HG03439 (cell line): Measurements from ENCODE around the gene JPH2.
"Not testable (repeated sequence)": the region's sequence is repeated elsewhere in the genome, so short reads cannot be mapped to it uniquely, and the experiment has no call there.

Experiments used
- ATAC-seq: cut with Tn5 transposase; IDR thresholded peaks from one replicate; pipeline ENCODE4 v1.9.1; 2021; ENCODE audit warnings: mild to moderate bottlenecking, moderate library complexity; ENCODE audit not compliant: unreplicated experiment

Gene JPH2

DNA sequence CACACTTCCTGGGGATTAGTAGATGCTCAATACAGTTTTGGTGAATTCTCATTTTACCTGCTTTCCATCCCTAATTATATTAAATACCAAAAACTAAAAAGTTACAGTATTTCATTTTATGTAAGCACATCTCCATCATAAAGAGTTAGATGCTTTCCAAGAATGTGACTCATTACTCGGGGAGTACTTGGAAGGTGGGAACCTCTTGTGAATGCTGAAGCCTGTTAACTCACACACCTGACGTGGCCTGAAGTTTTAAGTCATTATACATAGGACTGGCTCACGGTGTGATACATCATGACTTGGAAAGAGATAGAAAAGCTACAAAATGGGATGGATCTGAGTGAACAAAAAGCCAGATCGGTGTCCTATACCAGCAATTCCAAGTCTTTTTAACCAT lies 25.8 kb upstream of the JPH2 start:
- no peak for ATAC-seq

GRCh38 chr20:44211177-44212039 lies 24.4 kb upstream of the JPH2 start:
- ATAC-seq = no peak

DNA sequence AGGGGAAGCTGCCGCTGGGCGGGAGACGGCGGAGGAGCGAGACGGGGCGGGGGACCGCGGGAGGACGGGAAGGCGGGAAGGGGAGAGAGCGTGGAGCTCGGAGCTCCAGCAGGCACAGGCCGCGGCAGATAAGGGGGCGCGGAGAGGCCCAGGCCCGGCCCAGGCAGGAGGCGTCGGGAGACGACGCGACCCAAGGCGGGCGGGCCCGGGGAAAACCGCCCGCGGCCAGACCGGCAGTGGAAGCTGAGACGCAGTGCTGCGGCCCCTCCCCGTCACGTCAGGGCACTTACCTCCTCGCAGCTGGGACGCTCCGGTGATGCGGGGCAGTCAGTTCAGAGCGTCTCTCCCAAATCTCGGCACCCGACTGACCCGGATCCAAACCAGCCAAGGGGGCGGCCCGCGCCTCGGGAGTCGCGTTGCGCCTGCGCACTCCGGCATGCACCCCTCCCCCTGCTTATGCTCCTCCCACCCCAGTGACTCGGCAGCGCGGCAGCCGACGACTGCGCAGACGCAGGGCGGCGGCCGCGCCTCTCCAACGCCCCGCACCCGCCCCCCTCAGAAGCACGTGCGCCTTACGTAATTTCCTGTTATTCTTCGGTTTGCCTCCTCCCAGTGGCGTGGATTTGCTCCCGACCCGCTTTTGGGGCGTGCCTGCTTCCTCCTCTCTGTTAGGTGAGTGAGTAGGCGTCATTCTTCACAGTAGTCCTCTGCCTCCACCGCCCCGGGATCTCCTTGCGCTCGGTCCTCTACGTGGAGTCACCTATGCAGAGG lies 23.6 kb upstream of the JPH2 start, which contains the start of gene OSER1:
OSER1 (minus strand) TSS at position 366 of the 771 bp plus-strand sequence. CDS start 3,814 bp downstream, outside the sequence.
- ATAC-seq = peak; percentile 82

DNA sequence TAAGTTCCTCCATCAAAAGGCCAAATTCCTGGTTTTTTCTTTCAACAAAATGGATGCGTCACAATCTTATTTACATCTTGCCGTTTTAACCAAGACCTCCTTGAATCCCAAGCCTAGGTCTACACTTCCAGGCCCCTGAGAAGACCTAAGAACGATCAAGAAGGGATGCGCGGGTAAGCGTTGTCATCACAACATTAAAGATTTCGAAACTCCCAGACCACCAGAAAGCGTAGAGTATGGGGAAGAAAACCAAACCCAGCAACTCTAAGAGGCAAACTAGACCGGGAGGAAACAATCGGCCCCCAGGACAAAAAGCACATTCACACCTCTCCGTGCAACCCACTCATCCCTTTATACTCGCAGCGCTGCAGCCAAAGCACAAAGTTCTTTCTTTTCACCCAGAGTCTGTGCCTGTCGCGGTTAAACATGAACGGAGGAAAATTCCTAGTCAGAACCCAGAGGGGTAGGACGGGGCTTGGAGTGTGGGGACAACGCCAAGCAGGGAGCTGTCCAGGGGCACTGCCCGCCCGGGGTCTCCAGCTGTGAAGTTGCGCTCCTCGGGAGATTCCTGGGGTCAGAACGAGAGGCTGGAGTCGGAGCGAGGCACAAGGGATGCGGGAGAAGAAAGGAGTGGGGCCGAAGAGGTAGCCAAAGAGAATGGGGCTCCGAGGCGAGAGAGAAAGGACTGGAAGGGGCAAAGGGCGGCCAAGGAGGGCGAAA lies 22.9 kb upstream of the JPH2 start:
- ATAC-seq = no peak

- no peak for ATAC-seq
Observed at GRCh38 chr20:44208770-44209169, 21.8 kb upstream of the JPH2 start.

GRCh38 chr20:44208165-44208564 lies 21.2 kb upstream of the JPH2 start:
- no peak for ATAC-seq

DNA sequence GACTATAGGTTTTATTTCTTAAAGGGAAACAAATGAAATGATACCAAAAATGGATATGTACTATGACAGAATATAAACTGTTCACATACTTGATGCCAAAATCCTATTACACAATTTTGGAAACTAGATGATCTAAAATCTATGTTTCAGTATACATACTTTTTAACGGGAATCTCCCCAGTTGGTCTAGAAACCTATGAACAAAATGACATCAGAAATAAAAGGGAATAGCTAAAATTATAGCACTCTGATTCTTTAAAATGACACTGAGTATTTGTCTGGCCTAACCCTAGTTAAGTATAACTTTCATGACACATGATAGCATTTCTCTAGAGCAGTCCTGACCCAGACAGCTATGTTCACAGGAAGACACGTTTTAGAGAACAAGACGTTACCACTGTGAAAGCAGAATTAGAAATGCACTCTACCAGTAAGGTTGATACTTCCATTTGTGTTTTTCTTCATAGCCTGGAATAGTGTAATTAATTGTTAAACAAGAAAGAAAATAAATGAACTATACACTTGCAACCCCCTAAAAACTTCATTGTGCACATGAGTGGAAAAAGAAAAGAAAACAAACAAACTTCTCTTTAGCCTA lies 20.2 kb upstream of the JPH2 start:
- ATAC-seq = no peak

- ATAC-seq = no peak
Observed at GRCh38 chr20:44206132-44206531, 19.1 kb upstream of the JPH2 start.

GRCh38 chr20:44204832-44205215 lies 17.8 kb upstream of the JPH2 start:
- ATAC-seq = no peak

GRCh38 chr20:44204156-44204831 lies 17.3 kb upstream of the JPH2 start:
- ATAC-seq = no peak

- ATAC-seq = no peak
Observed at GRCh38 chr20:44203161-44203560, 16.2 kb upstream of the JPH2 start.

DNA sequence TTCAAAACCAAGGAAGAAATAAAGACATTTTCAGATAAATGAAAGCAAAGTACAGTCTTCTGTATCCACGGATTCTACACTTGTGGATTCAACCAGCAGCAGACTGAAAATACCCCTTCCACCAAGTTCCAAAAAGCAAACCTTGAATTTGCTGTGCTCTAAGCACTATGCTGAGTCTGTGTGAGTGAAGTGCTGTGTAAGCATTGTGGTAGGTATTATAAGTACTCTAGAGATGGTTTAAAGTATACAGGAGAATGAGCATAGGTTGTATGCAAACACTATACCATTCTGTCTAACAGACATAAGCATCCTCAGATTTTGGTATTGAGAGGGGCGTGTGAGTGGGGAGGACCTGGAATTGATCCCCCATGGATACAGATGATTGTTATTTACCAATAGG lies 14.0 kb upstream of the JPH2 start:
- no peak for ATAC-seq

DNA sequence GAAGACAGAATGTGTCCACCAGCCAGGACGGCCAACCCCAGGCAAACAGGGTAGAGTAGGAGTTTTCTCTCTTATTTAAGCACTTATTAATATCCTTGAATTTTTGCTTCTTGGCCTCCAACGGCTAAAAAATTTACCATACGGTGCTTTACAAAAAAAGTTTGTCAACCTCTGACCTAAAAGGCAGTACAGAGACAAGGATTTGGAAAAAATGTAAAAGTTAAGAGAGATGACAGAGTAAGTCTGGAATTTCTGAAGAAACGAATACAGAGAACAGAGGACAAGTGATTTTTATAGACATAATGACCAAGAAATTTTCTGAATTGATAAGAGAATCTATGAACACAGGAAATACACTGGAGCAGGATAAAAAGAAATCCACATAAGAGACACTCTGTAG lies 13.4 kb upstream of the JPH2 start:
- no peak for ATAC-seq

GRCh38 chr20:44199877-44200276 lies 12.9 kb upstream of the JPH2 start:
- no peak for ATAC-seq

DNA sequence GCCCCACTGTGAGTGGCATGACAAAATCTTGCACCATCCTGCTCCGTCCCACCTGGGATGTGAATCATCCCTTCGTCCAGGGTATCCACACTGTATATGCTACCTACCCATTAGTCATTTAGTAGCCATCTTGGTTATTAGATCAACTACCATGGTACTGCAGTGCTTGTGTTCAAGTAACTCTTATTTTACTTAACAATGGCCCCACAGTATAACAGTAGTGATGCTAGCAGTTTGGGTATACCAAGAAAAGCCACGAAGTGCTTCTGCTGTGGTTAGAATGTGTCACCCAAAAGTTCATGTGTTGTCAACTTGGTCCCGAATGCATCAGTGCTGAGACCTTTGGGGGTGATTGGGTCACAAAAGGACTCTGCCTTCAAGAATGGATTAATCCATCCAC lies 11.9 kb upstream of the JPH2 start:
- no peak for ATAC-seq

- no peak for ATAC-seq
Observed at GRCh38 chr20:44196271-44196670, 9.3 kb upstream of the JPH2 start.

- ATAC-seq = no peak
Observed at GRCh38 chr20:44195605-44196004, 8.6 kb upstream of the JPH2 start.

- no peak for ATAC-seq
Observed at GRCh38 chr20:44193801-44194200, 6.8 kb upstream of the JPH2 start.

DNA sequence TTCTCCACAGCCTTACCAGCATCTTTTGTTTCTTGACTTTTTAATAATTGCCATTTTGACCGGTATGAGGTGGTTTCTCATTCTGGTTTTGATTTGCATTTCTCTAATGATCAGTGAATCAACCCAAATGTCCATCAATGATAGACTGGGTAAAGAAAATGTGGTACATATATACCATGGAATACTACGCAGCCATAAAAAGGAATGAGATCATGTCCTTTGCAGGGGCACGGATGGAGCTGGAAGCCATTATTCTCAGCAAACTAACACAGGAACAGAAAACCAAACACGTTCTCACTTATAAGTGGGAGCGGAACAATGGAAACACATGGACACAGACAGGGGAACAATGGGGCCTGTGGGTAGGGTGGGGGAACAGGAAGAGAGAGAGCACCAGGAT lies 4.7 kb upstream of the JPH2 start:
- ATAC-seq = not testable (repeated sequence)

DNA sequence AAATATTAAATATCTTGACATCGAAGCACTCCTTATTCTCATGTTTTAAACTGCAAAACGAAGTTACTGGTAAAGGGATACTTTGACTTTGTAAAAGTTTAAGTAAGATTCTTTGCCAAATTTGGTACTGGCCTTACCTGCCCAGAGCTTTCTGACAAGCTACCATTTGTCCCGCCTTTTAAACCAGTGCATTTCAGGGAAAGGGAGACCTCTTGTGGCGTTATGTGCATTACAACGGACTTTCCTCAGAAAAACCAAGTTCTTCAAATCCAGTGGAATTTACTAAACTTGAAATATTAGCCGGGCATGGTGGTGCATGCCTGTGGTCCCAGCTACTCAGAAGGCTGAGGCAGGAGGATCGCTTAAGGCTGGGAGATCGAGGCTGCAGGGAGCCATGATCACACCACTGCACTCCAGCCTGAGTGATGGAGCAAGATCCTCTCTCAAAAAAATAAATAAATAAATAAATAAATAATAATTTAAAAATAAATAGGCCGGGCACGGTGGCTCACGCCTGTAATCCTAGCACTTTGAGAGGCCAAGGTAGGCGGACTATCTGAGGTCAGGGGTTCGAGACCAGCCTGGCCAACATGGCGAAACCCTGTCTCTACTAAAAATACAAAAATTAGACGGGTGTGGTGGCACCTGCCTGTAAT lies 3.3 kb upstream of the JPH2 start:
- not testable (repeated sequence) for ATAC-seq
